Activated CD4-positive, CD25-positive, alpha-beta regulatory T cell treated with anti-CD3 and anti-CD28 coated beads, Interleukin-2, amount 50 U/mL, for 72 hours (primary cell): ENCODE measurements around the gene KRT40.
"Not testable (repeated sequence)": the region's sequence is repeated elsewhere in the genome, so short reads cannot be mapped to it uniquely, and the experiment has no call there.

Experiments used
- DNase-seq: peaks from one replicate; pipeline ENCODE4 v3.0.0; 2021

Gene KRT40

GRCh38 chr17:40984226-40984625 is at the start of gene KRT40:
KRT40 (minus strand) TSS chr17:40984326; CDS start chr17:40984273, 53 bp downstream.
- no peak for DNase-seq

GRCh38 chr17:41029633-41030245 is 45.6 kb upstream of the KRT40 start, which contains the start of gene KRTAP1-4:
KRTAP1-4 (minus strand) TSS chr17:41030195; CDS start chr17:41030078, 117 bp downstream.
- DNase-seq, result no peak

GRCh38 chr17:41026715-41027471 is 42.8 kb upstream of the KRT40 start, which contains the start of gene KRTAP1-5:
KRTAP1-5 (minus strand) TSS chr17:41027208; CDS start chr17:41027155, 53 bp downstream.
- no peak for DNase-seq

GRCh38 chr17:41024697-41025096 is 40.6 kb upstream of the KRT40 start:
- DNase-seq, result no peak

GRCh38 chr17:41020336-41020735 is 36.2 kb upstream of the KRT40 start:
- DNase-seq, result no peak

GRCh38 chr17:41019415-41019814 is 35.3 kb upstream of the KRT40 start:
- no peak for DNase-seq

- no peak for DNase-seq
Observed at GRCh38 chr17:41018541-41018940, 34.4 kb upstream of the KRT40 start.

GRCh38 chr17:41016578-41017215 is 32.6 kb upstream of the KRT40 start:
- DNase-seq, result no peak

- no peak for DNase-seq
Observed at GRCh38 chr17:41015454-41015853, 31.3 kb upstream of the KRT40 start.

GRCh38 chr17:41013606-41014005 is 29.5 kb upstream of the KRT40 start:
- DNase-seq, result no peak

- DNase-seq, result no peak
Observed at GRCh38 chr17:41013181-41013580, 29.1 kb upstream of the KRT40 start.

- no peak for DNase-seq
Observed at GRCh38 chr17:41012326-41013120, 28.4 kb upstream of the KRT40 start.

GRCh38 chr17:41010441-41010840 is 26.3 kb upstream of the KRT40 start:
- no peak for DNase-seq

- no peak for DNase-seq
Observed at GRCh38 chr17:41009936-41010335, 25.8 kb upstream of the KRT40 start.

GRCh38 chr17:41009301-41009760 is 25.2 kb upstream of the KRT40 start:
- no peak for DNase-seq

- DNase-seq, result no peak
Observed at GRCh38 chr17:41008811-41009210, 24.7 kb upstream of the KRT40 start, which contains the start of gene KRTAP3-1. KRTAP3-1 (minus strand) TSS chr17:41009128; CDS start chr17:41009074, 54 bp downstream.

- no peak for DNase-seq
Observed at GRCh38 chr17:41004397-41004796, 20.3 kb upstream of the KRT40 start.

- no peak for DNase-seq
Observed at GRCh38 chr17:41003926-41004325, 19.8 kb upstream of the KRT40 start.

GRCh38 chr17:41002814-41003213 is 18.7 kb upstream of the KRT40 start:
- no peak for DNase-seq

GRCh38 chr17:41001795-41002194 is 17.7 kb upstream of the KRT40 start:
- no peak for DNase-seq

GRCh38 chr17:40999563-40999962 is 15.4 kb upstream of the KRT40 start, which contains the start of gene KRTAP3-2:
KRTAP3-2 (minus strand) TSS chr17:40999906; CDS start chr17:40999853, 53 bp downstream.
- DNase-seq, result not testable (repeated sequence)

- DNase-seq, result no peak
Observed at GRCh38 chr17:40997361-40997760, 13.2 kb upstream of the KRT40 start.

GRCh38 chr17:40996829-40997228 is 12.7 kb upstream of the KRT40 start:
- no peak for DNase-seq
